Stimulated activated CD8-positive, alpha-beta memory T cell treated with anti-CD3 and anti-CD28 coated beads, Interleukin-12 subunit alpha, Interleukin-12 subunit beta, amount 100 ng/mL, for 24 hours (primary cell): ENCODE data around the gene RUVBL2.
"Not testable (repeated sequence)": the region's sequence is repeated elsewhere in the genome, so short reads cannot be mapped to it uniquely, and the experiment has no call there.

Source experiments
- DNase-seq: peaks from one replicate; pipeline ENCODE4 v3.0.0-alpha.2; 2020; ENCODE audit errors: extremely low read depth

Gene RUVBL2

DNA sequence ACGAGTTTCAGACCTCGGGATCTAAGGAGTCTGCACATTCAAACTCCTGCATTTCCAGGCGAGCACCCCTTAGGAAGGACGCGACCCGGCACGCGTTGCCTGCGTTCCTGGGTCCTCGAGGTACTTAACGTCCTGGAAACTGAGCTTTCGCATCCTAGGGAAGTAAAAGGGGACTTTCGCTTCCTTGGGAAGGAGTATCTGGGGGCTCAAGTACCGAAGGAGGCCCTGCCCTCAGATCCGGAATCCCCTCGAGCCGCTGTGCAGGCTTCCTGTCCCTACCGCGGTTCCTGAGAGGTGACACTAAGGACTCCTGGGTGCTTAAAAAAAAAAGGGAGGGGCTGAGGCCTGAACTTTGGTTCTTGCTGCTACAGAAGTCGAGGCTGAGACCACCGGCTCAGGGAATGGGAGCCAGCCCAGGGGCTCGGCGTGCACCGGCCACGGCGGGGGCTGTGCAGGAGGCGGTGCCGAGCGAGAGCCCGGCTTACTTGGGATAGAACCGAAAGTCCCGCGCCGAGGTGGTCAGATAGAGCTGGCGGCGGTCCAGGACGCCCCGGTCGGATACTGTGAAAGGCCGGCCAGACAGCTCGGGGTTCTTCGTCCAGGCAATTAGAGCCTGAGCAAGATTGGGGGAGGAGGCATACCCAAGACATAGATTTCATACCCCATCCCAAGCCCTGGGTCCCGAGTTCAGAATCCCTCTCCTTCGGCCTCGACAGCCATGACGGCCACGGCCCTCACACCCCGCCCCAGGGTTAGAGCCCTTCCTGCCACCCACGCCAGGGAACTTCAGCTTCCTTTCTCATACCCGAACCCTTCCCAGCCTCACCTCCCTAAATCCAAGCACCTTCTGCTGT is 24.9 kb downstream of the RUVBL2 start:
- DNase-seq = not testable (repeated sequence)

DNA sequence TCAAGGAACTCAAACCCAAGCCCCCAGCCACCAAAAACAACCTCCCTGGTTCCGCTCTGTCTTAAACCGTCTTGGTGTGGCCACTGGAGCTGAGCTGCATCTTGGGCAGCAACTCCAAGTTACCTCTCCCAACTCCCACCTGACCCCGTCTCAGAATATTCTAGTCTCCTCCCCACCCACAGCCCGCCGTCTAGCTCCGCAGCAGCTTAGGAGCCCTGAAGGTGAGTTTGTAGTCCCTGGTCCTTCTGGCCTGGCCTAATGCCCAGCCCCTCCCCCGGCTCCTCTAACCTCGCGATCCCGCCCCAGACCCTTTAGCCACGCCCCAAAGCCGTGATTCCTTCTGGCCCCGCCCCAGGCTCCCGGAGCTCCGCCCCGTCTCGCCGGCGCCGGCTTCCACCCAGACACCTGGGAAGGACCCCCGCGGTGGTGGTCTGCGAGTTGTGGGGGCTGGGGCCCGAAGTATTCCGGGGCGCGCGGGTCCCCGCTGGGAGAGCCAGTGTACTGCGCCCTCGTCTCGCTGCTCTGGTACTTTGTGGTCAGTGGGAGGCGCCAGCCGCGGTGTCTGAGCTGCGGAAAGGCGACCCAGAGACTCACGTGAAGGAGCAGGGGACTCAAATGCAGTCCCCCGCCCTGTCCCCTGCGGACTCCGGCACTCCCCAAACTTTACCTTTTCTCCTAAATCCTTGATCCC is 25.7 kb downstream of the RUVBL2 start:
- no peak for DNase-seq

GRCh38 chr19:49020342-49020741 is 26.7 kb downstream of the RUVBL2 start:
- DNase-seq = no peak

- DNase-seq = no peak
Observed at GRCh38 chr19:49020931-49021895, 27.5 kb downstream of the RUVBL2 start.

DNA sequence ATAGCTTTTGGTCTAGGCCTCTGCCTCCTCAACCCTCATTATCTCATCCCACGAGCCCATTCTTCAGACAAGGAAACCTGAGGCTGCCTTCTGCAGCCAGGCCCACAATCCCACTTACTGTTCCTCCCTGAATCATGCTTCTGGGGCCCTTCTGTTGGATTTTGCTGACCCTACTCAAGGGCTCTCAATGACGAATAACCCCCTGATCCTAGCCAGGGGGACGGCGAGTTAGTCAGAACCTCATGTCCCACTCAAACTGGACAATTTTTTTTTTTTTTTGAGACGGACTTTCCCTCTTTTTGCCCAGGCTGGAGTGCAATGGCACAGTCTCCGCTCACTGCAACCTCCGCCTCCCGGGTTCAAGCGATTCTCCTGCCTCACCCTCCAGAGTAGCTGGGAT is 28.4 kb downstream of the RUVBL2 start:
- no peak for DNase-seq

GRCh38 chr19:49024233-49024632 is 30.5 kb downstream of the RUVBL2 start, which contains the start of gene CGB3:
Gene CGB3 (minus strand): TSS chr19:49024333. CDS start chr19:49023971, 362 bp downstream.
- not testable (repeated sequence) for DNase-seq

DNA sequence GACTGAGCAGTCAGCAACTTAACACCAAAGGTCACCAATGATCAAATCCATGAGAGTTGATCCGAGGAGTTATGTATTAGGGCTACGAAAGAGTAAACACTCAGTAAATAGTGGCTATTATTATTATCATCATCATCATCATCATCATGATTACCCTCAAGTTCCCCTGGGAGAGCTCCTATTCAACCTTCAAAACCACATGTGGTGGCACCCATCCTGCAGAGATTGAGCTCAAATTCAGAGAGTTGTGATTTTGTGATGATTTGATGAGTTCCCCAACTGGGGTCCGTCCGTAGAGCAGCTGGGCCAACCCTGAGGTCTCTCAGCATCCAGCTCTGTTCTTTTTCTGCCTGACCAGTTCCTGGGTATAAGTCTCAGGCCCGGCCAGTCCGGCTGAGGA is 31.4 kb downstream of the RUVBL2 start:
- not testable (repeated sequence) for DNase-seq

DNA sequence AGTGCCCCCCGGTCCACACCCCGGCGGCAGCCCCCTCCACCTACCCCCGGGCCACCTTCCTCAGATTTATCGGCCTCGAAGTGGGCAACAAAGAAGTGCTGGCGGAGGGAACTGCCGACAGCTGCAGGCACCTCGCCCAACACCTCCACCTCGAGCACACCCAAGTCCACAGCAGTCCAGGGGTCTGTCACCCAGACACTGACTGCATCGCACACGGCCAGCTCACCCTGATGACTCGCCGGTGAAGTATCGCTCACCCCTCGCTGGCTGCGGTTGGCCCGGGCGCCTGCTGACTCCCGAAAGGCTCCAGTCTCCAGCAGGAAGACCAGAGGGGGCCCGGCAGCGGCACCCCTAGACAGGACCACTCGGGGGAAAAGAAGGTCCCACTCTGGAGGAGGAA is 31.9 kb downstream of the RUVBL2 start:
- DNase-seq = not testable (repeated sequence)

- DNase-seq = not testable (repeated sequence)
Observed at GRCh38 chr19:49028686-49029085, 35.0 kb downstream of the RUVBL2 start.

DNA sequence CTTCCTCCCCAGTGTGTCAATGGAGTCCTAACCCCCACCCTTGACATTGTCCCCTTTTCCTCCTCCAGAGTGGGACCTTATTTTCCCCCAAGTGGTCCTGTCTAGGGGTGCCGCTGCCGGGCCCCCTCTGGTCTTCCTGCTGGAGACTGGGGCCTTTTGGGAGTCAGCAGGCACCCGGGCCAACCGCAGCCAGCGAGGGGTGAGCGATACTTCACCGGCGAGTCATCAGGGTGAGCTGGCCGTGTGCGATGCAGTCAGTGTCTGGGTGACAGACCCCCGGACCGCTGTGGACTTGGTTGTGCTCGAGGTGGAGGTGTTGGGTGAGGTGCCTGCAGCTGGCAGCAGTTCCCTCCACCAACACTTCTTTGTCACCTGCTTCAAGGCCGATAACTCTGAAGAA is 36.1 kb downstream of the RUVBL2 start:
- DNase-seq = not testable (repeated sequence)

DNA sequence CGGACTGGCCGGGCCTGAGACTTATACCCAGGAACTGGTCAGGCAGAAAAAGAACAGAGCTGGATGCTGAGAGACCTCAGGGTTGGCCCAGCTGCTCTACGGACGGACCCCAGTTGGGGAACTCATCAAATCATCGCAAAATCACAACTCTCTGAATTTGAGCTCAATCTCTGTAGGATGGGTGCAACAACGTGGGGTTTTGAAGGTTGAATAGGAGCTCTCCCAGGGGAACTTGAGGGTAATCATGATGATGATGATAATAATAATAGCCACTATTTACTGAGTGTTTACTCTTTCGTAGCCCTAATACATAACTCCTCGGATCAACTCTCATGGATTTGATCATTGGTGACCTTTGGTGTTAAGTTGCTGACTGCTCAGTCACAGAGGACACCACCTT is 36.6 kb downstream of the RUVBL2 start:
- DNase-seq = not testable (repeated sequence)

GRCh38 chr19:49031642-49032301 is 38.1 kb downstream of the RUVBL2 start, which contains the start of gene CGB2:
Gene CGB2 (plus strand): TSS chr19:49031890. CDS start chr19:49032096, 206 bp downstream.
- DNase-seq = not testable (repeated sequence)

DNA sequence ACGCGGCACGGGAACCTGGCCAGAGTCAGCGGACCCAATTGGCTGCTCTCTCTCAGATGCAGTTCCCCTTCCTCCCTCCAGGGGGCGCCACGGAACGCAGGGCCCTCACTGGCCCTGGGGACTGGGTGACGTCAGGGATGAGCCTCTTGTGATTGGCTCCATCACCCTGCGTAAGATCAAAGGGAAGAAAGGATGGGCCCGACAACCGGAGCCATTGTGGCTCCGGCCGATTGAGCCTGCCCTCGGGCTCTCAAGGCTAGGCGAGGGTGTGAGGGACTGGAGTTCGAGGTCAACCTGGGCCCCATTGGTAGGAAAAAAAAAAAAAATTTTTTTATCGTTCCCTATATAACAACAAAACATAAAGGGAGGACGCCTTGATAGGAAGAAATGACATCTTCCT is 43.1 kb downstream of the RUVBL2 start, which contains the start of gene CGB1:
Gene CGB1, minus strand, starts transcription at position 81 of the 400 bp plus-strand sequence. CDS start 184 bp downstream, outside the sequence.
- not testable (repeated sequence) for DNase-seq

DNA sequence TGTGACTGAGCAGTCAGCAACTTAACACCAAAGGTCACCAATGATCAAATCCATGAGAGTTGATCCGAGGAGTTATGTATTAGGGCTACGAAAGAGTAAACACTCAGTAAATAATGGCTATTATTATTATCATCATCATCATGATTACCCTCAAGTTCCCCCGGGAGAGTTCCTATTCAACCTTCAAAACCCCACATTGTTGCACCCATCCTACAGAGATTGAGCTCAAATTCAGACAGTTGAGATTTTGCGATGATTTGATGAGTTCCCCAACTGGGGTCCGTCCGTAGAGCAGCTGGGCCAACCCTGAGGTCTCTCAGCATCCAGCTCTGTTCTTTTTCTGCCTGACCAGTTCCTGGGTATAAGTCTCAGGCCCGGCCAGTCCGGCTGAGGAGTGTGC is 44.4 kb downstream of the RUVBL2 start:
- not testable (repeated sequence) for DNase-seq

DNA sequence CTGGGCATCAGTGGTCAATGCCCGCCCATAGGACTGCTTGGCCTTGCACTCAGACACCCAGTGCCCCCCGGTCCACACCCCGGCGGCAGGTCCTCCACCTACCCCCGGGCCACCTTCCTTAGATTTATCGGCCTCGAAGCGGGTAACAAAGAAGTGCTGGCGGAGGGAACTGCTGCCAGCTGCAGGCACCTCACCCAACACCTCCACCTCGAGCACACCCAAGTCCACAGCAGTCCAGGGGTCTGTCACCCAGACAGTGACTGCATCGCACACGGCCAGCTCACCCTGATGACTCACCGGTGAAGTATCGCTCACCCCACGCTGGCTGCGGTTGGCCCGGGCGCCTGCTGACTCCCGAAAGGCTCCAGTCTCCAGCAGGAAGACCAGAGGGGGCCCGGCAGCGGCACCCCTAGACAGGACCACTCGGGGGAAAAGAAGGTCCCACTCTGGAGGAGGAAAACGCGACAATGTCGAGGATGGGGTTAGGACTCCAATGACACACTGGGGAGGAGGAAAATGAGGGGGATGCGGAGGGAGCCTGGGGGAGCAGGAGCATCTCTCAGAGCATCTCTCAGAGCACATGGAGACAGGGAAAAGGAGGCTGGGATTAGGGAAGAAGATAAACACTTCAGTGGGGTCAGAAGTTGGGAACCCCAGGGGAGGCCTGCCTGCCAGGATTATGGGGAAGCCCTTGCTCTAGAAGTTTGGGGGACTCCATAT is 45.0 kb downstream of the RUVBL2 start:
- not testable (repeated sequence) for DNase-seq

DNA sequence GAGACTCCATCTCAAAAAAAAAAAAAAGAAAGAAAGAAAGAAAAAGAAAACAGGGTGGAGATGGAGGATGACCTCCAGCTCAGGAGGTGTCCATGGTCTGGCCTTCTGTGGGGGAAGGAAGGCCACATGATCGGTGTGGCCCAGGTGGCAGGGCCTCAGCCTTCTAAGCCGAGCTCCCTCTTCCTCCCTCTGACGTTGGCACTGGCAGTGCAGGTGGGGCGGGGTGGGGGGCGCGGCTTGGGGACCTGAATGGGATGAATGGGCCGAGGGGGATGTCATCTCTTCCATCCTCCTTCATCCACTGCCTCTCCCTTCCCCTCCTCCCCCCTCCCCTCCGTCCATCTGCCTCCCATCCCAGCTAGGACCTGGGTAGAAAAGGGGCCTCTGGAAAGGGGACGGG is 46.0 kb downstream of the RUVBL2 start:
- not testable (repeated sequence) for DNase-seq

DNA sequence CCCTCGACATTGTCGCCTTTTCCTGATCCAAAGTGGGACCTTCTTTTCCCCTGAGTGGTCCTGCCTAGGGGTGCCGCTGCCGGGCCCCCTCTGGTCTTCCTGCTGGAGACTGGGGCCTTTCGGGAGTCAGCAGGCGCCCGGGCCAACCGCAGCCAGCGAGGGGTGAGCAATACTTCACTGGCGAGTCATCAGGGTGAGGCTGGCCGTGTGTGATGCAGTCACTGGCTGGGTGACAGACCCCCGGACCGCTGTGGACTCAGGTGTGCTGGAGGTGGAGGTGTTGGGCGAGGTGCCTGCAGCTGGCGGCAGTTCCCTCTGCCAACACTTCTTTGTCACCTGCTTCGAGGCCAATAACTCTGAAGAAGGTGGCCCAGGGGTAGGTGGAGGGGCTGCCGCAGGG is 48.5 kb downstream of the RUVBL2 start:
- DNase-seq = no peak

DNA sequence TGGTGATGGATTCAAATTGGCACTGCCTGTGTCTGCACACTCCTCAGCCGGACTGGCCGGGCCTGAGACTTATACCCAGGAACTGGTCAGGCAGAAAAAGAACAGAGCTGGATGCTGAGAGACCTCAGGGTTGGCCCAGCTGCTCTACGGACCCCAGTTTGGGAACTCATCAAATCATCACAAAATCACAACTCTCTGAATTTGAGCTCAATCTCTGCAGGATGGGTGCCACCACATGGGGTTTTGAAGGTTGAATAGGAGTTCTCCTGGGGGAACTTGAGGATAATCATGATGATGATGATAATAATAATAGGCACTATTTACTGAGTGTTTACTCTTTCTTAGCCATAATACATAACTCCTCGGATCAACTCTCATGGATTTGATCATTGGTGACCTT is 49.0 kb downstream of the RUVBL2 start:
- not testable (repeated sequence) for DNase-seq

- not testable (repeated sequence) for DNase-seq
Observed at GRCh38 chr19:49043548-49043947, 49.9 kb downstream of the RUVBL2 start, which contains the start of gene CGB5. Gene CGB5 (plus strand): TSS chr19:49043848. CDS start chr19:49044210, 362 bp downstream.

- not testable (repeated sequence) for DNase-seq
Observed at GRCh38 chr19:49049011-49049410, 55.3 kb downstream of the RUVBL2 start, which contains the start of gene CGB8. Gene CGB8 (minus strand): TSS chr19:49049111. CDS start chr19:49048739, 372 bp downstream.
